SK-N-SH (cell line): ENCODE measurements around the gene RUSC2. TPM values are rescaled to one million over a fixed set of nuclear protein-coding genes. Genes with fewer than 3 reads are reported as not detected.

Experiments
- CTCF ChIA-PET: fragments of 300-600, 350-600 bp; formaldehyde crosslinking; extraction: SDS; loops from one replicate; lab custom pipeline; 2021; lab: Yijun Ruan, JAX
- POLR2A ChIA-PET: fragments of 350-600 bp; sonication (Branson Sonifier 250); formaldehyde crosslinking; extraction: SDS; loops from one replicate; lab custom pipeline; 2020; ENCODE audit warnings: antibody characterized with exemption, inconsistent platforms; lab: Yijun Ruan, JAX
- DNase-seq: peaks from one replicate; pipeline ENCODE4 v3.0.0; 2012
- H2AFZ ChIP-seq: fragments of 200-600 bp; sonication (generic); 2 replicates; pipeline ENCODE4 v1.8.1; 2016; ENCODE audit warnings: antibody characterized with exemption, mild to moderate bottlenecking, low read depth
- H3F3A ChIP-seq: fragments of 200-600 bp; sonication (generic); replicated peaks from 2 replicates; pipeline ENCODE3; 2016; ENCODE audit warnings: antibody characterized with exemption, mild to moderate bottlenecking; ENCODE audit not compliant: insufficient read depth
- H3K27ac ChIP-seq, 2 experiments: fragments of 200-500 bp in 1 of 2; fragments of 200-600 bp in 1 of 2; sonication (Bioruptor generic) in 1 of 2; sonication (generic), shearing (Covaris generic) in 1 of 2; 2 replicates each; pipeline versions ENCODE4 v1.5.1 to v1.6.1; 2014 to 2016; ENCODE audit warnings: low read depth in 2 of 2, inconsistent platforms in 1 of 2, low read length in 1 of 2, mild to moderate bottlenecking in 1 of 2, mixed read lengths in 1 of 2
- H3K27me3 ChIP-seq: fragments of 200-600 bp; sonication (generic), shearing (Covaris generic); 2 replicates; pipeline ENCODE4 v1.6.1; 2016; ENCODE audit warnings: mixed run types; ENCODE audit not compliant: insufficient read depth
- H3K36me3 ChIP-seq, 2 experiments: fragments of 200-500 bp in 1 of 2; fragments of 200-600 bp in 1 of 2; sonication (Bioruptor generic) in 1 of 2; sonication (generic) in 1 of 2; replicated peaks in 1 of 2; 2 replicates each; pipeline versions ENCODE3 to v1.5.1; 2014 to 2016; ENCODE audit warnings: low read length in 1 of 2, mild to moderate bottlenecking in 1 of 2; ENCODE audit not compliant: insufficient read depth in 2 of 2, control insufficient read depth in 1 of 2
- H3K4me1 ChIP-seq, 2 experiments: fragments of 200-500 bp in 1 of 2; fragments of 200-600 bp in 1 of 2; sonication (Bioruptor generic) in 1 of 2; sonication (generic), shearing (Covaris generic) in 1 of 2; 2 replicates each; pipeline versions ENCODE4 v1.5.1 to v1.6.1; 2014 to 2016; ENCODE audit warnings: low read depth in 1 of 2, low read length in 1 of 2, mixed run types in 1 of 2; ENCODE audit not compliant: insufficient read depth in 2 of 2, control insufficient read depth in 1 of 2
- H3K4me2 ChIP-seq: fragments of 200-600 bp; sonication (generic), shearing (Covaris generic); 2 replicates; pipeline ENCODE4 v1.6.1; 2017; ENCODE audit warnings: mixed run types
- H3K4me3 ChIP-seq, 2 experiments: fragments of 200-500 bp in 1 of 2; fragments of 200-600 bp in 1 of 2; sonication (Bioruptor generic) in 1 of 2; sonication (generic), shearing (Covaris generic) in 1 of 2; 2 replicates each; pipeline versions ENCODE4 v1.5.1 to v1.8.1; 2014 to 2016; ENCODE audit warnings: low read depth in 2 of 2, inconsistent platforms in 1 of 2, low read length in 1 of 2, mild to moderate bottlenecking in 1 of 2, mixed read lengths in 1 of 2, moderate library complexity in 1 of 2
- H3K79me2 ChIP-seq: fragments of 200-600 bp; sonication (generic); 2 replicates; pipeline ENCODE4 v1.8.1; 2017; ENCODE audit warnings: mild to moderate bottlenecking; ENCODE audit not compliant: insufficient read depth
- H3K9ac ChIP-seq: fragments of 200-600 bp; sonication (generic); 2 replicates; pipeline ENCODE4 v1.6.1; 2017; ENCODE audit warnings: mixed run types
- H3K9me2 ChIP-seq: fragments of 200-600 bp; sonication (generic); 2 replicates; pipeline ENCODE4 v1.6.1; 2017; ENCODE audit warnings: mixed run types
- H3K9me3 ChIP-seq: fragments of 200-600 bp; sonication (generic); 2 replicates; pipeline ENCODE4 v1.6.1; 2017; ENCODE audit warnings: mixed run types, mild to moderate bottlenecking, moderate library complexity
- H4K20me1 ChIP-seq: fragments of 200-600 bp; sonication (generic); 2 replicates; pipeline ENCODE4 v1.6.1; 2017; ENCODE audit warnings: mild to moderate bottlenecking, mixed run types; ENCODE audit not compliant: insufficient read depth
- ELF1 ChIP-seq: IDR thresholded peaks from 2 replicates; pipeline ENCODE4 v1.4.0; 2012
- EP300 ChIP-seq, 2 experiments: IDR thresholded peaks; 2 replicates each; pipeline versions ENCODE4 v1.4.0 to v1.6.1; 2012; ENCODE audit warnings: borderline replicate concordance in 1 of 2, low read depth in 1 of 2, low read length in 1 of 2
- EZH2phosphoT487 ChIP-seq: fragments of 200-600 bp; sonication (generic); IDR thresholded peaks from 2 replicates; pipeline ENCODE4 v1.6.1; 2017; ENCODE audit warnings: low read depth, mixed run types, mild to moderate bottlenecking, antibody characterized with exemption, moderate library complexity, borderline replicate concordance
- FOXJ3 ChIP-seq: sonication (generic); formaldehyde crosslinking; IDR thresholded peaks from 2 replicates; pipeline ENCODE4 v1.5.1; 2020; ENCODE audit warnings: mild to moderate bottlenecking, missing genetic modification reagents
- FOXM1 ChIP-seq: IDR thresholded peaks from 2 replicates; pipeline ENCODE4 v1.4.0; 2012; ENCODE audit warnings: low read depth, mild to moderate bottlenecking
- GATA2 ChIP-seq: sonication (generic); formaldehyde crosslinking; IDR thresholded peaks from 2 replicates; pipeline ENCODE4 v1.5.0; 2020; ENCODE audit warnings: mild to moderate bottlenecking, missing genetic modification reagents
- JUND ChIP-seq: IDR thresholded peaks from 2 replicates; pipeline ENCODE4 v1.4.0; 2012
- MEF2A ChIP-seq: IDR thresholded peaks from 2 replicates; pipeline ENCODE4 v1.4.0; 2012; ENCODE audit warnings: low read depth, borderline replicate concordance
- PBX3 ChIP-seq: IDR thresholded peaks from 2 replicates; pipeline ENCODE4; 2012
- POLR2AphosphoS5 ChIP-seq: IDR thresholded peaks from 2 replicates; pipeline ENCODE4 v1.6.1; 2012; ENCODE audit warnings: low read depth, low read length
- RAD21 ChIP-seq: IDR thresholded peaks from 2 replicates; pipeline ENCODE4 v1.6.1; 2012; ENCODE audit warnings: mild to moderate bottlenecking, low read length
- REST ChIP-seq: IDR thresholded peaks from 2 replicates; pipeline ENCODE4 v1.6.1; 2012; ENCODE audit warnings: mild to moderate bottlenecking, low read depth, low read length, moderate library complexity
- RFX5 ChIP-seq: IDR thresholded peaks from 2 replicates; pipeline ENCODE4 v1.6.1; 2012; ENCODE audit warnings: mild to moderate bottlenecking, improper control_type of control experiment, low read length
- SIN3A ChIP-seq: IDR thresholded peaks from 2 replicates; pipeline ENCODE4 v1.6.1; 2012; ENCODE audit warnings: low read depth, mild to moderate bottlenecking, low read length, moderate library complexity, borderline replicate concordance
- SMC3 ChIP-seq: IDR thresholded peaks from 2 replicates; pipeline ENCODE4 v1.6.1; 2012; ENCODE audit warnings: low read depth, low read length, improper control_type of control experiment
- TAF1 ChIP-seq: IDR thresholded peaks from 2 replicates; pipeline ENCODE4 v1.6.1; 2012; ENCODE audit warnings: low read depth, mild to moderate bottlenecking, low read length, moderate library complexity, borderline replicate concordance
- TEAD4 ChIP-seq: IDR thresholded peaks from 2 replicates; pipeline ENCODE4 v1.4.0; 2012; ENCODE audit warnings: mild to moderate bottlenecking, borderline replicate concordance; ENCODE audit not compliant: insufficient read depth
- USF1 ChIP-seq: IDR thresholded peaks from 2 replicates; pipeline ENCODE4 v1.4.0; 2012; ENCODE audit warnings: low read depth, borderline replicate concordance
- YY1 ChIP-seq: IDR thresholded peaks from 2 replicates; pipeline ENCODE4 v1.4.0; 2012; ENCODE audit warnings: low read depth, mild to moderate bottlenecking
- WGBS: methylation state at CpG from one replicate; pipeline ENCODE4 v1.1.6; 2017; ENCODE audit warnings: low lambda C conversion rate; 5-methylcytosine and 5-hydroxymethylcytosine counted together
- polyA plus RNA-seq, 3 experiments: library from polyadenylated mRNA; depleted of rRNA; stranded (reverse); fragments of >200 nt; gene quantifications; 2 replicates each; pipeline ENCODE4 v1.2.3, GENCODE V29; 2012

RUSC2 gene
- polyA plus RNA-seq, 1 of the 3 experiments (the other 2 are of a cell fraction), result 14.5 TPM

GRCh38 chr9:35501946-35502345, 12.0 kb downstream of the RUSC2 start (continued):
- no peak for TF ChIP-seq PBX3
- no peak for TF ChIP-seq EZH2phosphoT487
- TF ChIP-seq YY1, result no peak
- TF ChIP-seq POLR2AphosphoS5, result no peak
- no peak for TF ChIP-seq SIN3A

- no peak for DNase-seq
- no peak overlapping the region for H3K27ac ChIP-seq
- H3K9me2 ChIP-seq, result no peaks in the 10 kb centered on the region
- H3F3A ChIP-seq, result peaks cover 26% of the 10 kb centered on the region
- no peak overlapping the region for H2AFZ ChIP-seq
- 92% methylated on average over 2 of the region's 2 CpGs for WGBS
- peaks cover 0 to 13% of the 10 kb centered on the region in 2 experiments; a peak in 2 of 4 replicates for H3K4me1 ChIP-seq
- ChIA-PET POLR2A (no interaction called here), CTCF (interaction anchor here (1.4 to 3.5 kb wide), 2 partner anchors 48 to 94 kb away, joined by 3 to 16 read pairs; no protein-coding TSS in a partner anchor)
- H3K27me3 ChIP-seq, result no peaks in the 10 kb centered on the region
- peaks cover 83% of the 10 kb centered on the region for H3K79me2 ChIP-seq
- TF ChIP-seq ELF1 (no peak), TEAD4 (no peak), JUND (no peak), RAD21 (no peak), YY1 (no peak), PBX3 (no peak), MEF2A (no peak), FOXJ3 (CRISPR knock-in tag) (no peak), FOXM1 (no peak), TAF1 (no peak)
- H3K9ac ChIP-seq, result no peak overlapping the region
- H3K4me2 ChIP-seq, result no peak overlapping the region
- no peaks in the 10 kb centered on the region for H4K20me1 ChIP-seq
- H3K4me3 ChIP-seq, result no peak overlapping the region
- H3K36me3 ChIP-seq, result peaks cover 0 to 13% of the 10 kb centered on the region in 2 experiments
- no peaks in the 10 kb centered on the region for H3K9me3 ChIP-seq
Observed at GRCh38 chr9:35506359-35506758, 16.4 kb downstream of the RUSC2 start.

- no peaks in the 10 kb centered on the region for H4K20me1 ChIP-seq
- H3K79me2 ChIP-seq, result peaks cover 83% of the 10 kb centered on the region
- ChIA-PET POLR2A (no interaction called here), CTCF (interaction anchor here (1.8 to 3.5 kb wide), 2 partner anchors 18 to 46 kb away, joined by 5 to 16 read pairs; partner anchors contain the start of gene RUSC2)
- H3K9me2 ChIP-seq, result no peaks in the 10 kb centered on the region
- DNase-seq, result no peak
- H3K4me2 ChIP-seq, result no peak overlapping the region
- peaks cover 0 to 18% of the 10 kb centered on the region in 2 experiments; a peak in 2 of 4 replicates for H3K4me1 ChIP-seq
- H3K27me3 ChIP-seq, result no peaks in the 10 kb centered on the region
- no peak overlapping the region for H2AFZ ChIP-seq
- peaks cover 34% of the 10 kb centered on the region for H3F3A ChIP-seq
- peaks cover 0 to 13% of the 10 kb centered on the region in 2 experiments for H3K36me3 ChIP-seq
- no peak overlapping the region for H3K4me3 ChIP-seq
- no peak overlapping the region for H3K9ac ChIP-seq
- no peaks in the 10 kb centered on the region for H3K9me3 ChIP-seq
- WGBS, result 74% methylated on average over 3 of the region's 3 CpGs
- H3K27ac ChIP-seq, result no peak overlapping the region
- TF ChIP-seq SMC3, result no peak
- TF ChIP-seq FOXJ3 (CRISPR knock-in tag), result no peak
- no peak for TF ChIP-seq POLR2AphosphoS5
- no peak for TF ChIP-seq GATA2 (CRISPR knock-in tag)
- no peak for TF ChIP-seq MEF2A
- TF ChIP-seq USF1, result no peak
- TF ChIP-seq REST, result no peak
- TF ChIP-seq EP300 (IDR thresholded peaks at IDR 0.05; ENCODE audit: borderline replicate concordance in 1 of 2, low read depth in 1 of 2, low read length in 1 of 2), result no peak
- TF ChIP-seq RFX5, result no peak
Observed at GRCh38 chr9:35508069-35508468, 18.2 kb downstream of the RUSC2 start.
